Epithelial cell of proximal tubule (primary cell): ENCODE results near the gene CSNK1G2. TPM values are rescaled to one million over a fixed set of nuclear protein-coding genes. Genes with fewer than 3 reads are reported as not detected.
"Not testable (repeated sequence)": the region's sequence is repeated elsewhere in the genome, so short reads cannot be mapped to it uniquely, and the experiment has no call there.

ENCODE experiments used
- DNase-seq: peaks from one replicate; pipeline ENCODE4 v3.0.0-alpha.2; 2011; ENCODE audit warnings: low read depth
- H3K4me3 ChIP-seq: 2 replicates; pipeline ENCODE4 v1.5.1; 2011; ENCODE audit warnings: low read depth, mild to moderate bottlenecking, low read length
- total RNA-seq: library from RNA; depleted of rRNA; stranded (reverse); fragments of >200 nt; gene quantifications from 2 replicates; pipeline ENCODE4 v1.2.3, GENCODE V29; 2015
- TF ChIP-seq, protein P1 (sequence below): conservative IDR thresholded peaks from 2 replicates; pipeline ENCODE4 v1.5.1; 2012; ENCODE audit warnings: low read depth, mild to moderate bottlenecking, low read length

CSNK1G2 gene
- total RNA-seq, 1 donor from 2014 or later, result 82.9 TPM

DNA sequence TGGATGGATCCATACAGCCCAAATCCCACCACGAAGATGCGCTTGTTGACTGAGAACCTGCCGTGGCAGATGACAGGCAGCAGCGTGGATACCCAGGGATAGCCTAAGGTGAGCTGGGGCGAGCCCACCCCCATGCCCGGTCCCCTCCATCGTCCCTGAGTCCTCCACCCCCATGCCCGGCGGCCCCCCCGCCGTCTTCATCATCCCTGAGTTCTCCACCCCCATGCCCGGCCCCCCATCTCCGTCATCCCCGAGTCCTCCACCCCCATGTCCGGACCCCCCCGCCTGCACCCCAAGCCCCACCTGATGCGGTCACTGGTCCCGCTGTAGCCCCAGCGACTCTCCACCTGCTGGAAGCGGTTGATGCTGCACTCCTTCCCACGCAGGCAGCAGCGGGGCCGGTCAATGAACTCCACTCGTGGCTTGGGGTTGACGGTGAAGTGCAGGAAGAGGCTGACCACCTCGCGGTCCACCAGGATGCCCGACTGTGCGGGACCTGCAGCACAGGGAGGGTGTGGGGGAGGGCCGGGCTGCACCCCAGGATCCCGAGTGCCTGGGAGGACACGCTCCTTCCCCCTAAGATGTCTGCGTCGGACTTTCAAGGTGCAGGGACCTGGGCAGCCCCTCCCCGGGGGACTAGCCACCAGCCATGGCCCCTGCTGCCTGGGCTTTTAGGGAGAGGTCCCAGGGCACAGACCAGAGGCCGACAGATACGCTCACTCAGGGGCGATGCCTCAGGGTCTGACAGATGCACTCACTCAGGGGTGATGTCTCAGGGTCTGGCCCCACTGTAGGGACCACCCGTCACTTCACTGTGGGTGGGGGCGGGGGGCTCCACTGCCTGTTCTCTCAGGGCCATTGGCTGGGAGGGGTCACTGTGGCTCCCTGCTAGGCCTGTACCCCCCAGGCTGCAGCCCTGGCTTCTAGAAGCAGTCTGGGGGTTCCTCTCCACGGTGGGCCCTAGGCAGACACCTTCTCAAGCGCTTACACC is 46.5 kb downstream of the CSNK1G2 start:
- no peak for DNase-seq
- no peak overlapping the region for H3K4me3 ChIP-seq
- TF ChIP-seq, protein P1, sequence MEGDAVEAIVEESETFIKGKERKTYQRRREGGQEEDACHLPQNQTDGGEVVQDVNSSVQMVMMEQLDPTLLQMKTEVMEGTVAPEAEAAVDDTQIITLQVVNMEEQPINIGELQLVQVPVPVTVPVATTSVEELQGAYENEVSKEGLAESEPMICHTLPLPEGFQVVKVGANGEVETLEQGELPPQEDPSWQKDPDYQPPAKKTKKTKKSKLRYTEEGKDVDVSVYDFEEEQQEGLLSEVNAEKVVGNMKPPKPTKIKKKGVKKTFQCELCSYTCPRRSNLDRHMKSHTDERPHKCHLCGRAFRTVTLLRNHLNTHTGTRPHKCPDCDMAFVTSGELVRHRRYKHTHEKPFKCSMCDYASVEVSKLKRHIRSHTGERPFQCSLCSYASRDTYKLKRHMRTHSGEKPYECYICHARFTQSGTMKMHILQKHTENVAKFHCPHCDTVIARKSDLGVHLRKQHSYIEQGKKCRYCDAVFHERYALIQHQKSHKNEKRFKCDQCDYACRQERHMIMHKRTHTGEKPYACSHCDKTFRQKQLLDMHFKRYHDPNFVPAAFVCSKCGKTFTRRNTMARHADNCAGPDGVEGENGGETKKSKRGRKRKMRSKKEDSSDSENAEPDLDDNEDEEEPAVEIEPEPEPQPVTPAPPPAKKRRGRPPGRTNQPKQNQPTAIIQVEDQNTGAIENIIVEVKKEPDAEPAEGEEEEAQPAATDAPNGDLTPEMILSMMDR, result no peak

DNA sequence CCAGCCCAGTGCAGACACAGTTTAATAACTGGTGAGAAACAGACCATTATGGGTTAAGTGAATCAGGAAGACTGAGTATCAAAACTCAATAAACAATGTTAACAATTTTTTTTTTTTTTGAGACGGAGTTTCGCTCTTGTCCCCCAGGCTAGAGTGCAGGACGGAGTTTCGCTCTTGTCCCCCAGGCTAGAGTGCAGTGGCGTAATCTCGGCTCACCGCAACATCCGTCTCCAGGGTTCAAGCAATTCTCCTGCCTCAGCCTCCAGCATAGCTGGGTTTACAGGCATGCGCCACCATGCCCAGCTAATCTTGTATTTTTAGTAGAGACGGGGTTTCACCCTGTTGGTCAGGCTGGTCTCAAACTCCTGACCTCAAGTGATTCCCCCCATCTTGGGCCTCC is 47.5 kb downstream of the CSNK1G2 start:
- H3K4me3 ChIP-seq, DNase-seq: not testable (repeated sequence)

DNA sequence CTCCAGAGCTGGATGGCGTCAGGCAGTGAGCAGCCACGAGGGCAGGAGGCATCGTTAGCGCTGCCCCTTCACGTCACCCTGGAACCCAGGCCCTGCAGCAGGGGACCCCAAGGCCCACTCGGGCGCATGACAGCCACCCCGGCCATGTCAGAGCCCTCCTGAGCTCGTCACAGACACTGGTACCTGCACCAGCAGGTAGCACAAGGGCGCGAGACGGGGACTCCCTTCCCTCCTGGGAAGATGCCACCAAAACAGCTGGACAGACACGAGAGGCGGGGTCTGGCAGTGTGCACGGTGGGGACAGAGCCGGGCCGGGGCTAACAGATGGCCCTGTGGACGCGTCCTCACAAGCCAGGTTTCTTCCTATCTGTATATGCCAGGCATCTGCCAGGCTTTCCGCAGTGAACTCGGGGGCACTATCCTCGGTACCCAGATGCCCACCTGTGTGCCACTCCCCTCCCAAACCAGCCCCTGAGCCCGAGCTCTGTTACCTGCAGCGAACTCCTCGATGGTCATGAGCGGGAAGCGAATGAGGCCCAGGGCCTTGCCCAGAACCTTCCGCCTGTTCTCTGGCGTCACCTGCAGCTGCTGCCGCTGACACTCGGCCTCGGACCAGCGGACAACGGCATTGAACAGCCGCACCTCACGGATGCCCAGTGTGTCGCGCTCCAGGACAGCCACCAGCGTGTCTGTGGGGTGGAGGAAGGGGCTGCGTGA is 48.7 kb downstream of the CSNK1G2 start:
- TF ChIP-seq, protein P1, result no peak
- DNase-seq, result no peak
- no peak overlapping the region for H3K4me3 ChIP-seq

DNA sequence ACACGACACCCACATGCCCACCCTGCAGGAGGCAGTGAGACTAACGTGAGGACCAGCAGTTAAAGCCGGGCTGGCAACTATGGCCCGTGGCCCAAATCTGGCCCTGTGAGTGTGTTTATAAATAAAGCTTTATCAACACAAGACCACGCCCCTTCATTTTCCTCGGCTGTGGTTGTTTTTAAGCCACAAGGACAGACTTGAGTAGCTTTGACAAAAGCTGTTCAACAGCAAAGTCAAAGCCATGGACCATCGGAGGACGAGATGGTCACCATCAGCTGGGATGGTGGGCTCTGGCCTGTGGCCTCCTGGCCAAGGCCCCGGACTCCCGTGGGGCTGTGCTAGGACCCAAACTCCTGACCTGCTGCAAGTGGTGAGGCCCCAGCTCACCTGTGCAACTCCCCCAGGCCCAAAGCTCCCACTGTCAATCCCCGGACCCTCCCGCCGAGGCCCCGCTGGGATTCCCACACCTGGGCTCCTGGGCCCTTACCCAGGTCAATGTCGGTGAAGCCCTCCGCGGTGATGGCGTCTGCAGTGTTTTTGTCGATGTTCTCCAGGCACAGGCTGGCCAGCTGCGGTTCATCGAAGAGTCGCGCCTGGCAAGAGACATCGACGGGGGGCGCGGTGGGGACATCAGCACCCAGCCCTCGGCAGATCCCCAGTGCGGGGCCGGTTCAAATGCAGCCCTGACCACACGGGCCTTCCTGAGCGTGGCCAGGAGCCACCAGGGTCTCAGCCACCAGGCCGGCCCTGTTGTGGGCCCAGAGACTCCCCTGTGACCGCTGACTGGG is 49.5 kb downstream of the CSNK1G2 start:
- no peak overlapping the region for H3K4me3 ChIP-seq
- TF ChIP-seq, protein P1, result no peak
- DNase-seq, result no peak

DNA sequence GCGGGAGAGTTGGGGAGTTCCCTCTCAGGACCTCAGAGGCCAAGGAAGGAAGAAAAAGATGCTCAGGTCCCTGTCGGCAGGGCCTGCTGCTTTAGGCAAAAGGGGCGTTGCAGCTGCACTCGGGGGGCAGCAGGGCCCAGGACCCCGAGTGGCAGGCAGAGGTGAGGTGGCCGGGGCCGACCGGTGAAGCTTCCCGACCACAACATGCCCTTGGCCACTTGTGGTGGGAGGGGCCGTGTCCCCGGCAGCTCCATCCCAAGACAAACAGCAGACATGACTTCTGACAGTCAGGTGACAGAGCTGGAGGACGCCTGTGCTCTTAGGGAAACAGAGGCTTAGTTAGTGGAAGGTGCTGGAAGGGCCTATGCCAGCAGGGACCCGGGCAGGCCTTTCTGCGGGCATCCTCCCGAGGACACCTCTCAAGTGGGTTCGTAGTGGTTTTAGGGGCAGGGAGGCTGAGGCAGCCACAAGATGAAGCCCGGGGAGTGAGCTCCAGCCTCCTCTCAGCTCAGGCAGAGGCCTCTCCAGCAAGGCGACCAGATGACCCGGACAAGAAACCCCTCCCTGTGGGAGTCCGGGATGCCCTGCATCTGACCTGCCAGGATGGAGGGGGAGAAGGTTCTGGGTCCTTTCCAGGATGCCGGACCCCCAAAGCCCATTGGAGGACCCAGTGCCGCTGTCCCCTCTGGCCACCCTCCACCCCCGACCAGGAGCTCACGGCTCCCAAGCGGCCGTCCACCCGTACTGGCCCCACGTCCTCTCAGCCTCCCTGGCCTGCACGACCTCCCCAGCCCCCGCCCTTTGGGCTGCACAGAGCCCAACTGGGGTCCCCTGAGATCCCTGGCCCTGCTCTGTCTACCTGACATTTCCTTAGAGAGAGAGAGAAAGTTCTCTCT is 50.3 kb downstream of the CSNK1G2 start:
- DNase-seq, result no peak
- TF ChIP-seq, protein P1, result no peak

DNA sequence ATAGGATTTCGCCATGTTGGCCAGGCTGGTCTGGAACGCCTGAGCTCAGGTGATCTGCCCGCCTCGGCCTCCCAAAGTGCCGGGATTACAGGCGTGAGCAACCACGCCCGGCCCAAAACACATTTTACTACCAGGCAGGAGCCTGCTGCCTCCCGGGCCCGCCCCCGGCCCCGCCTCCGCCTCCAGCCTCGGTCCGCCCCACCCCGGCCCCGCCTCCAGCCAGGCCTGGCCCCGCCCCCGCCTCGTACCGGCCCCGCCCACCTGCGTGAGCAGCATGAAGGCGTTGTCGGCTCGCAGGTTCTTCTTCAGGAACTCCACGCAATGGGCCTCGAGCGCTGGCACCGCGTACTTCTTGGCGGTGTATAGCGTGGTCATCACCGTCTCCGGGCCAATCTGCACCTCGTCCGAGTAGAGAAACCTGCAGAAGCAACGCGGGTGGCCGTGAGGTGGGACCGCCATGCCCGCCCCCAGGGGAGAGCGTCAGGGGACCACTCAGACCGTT is 51.8 kb downstream of the CSNK1G2 start:
- H3K4me3 ChIP-seq, result no peak overlapping the region
- TF ChIP-seq, protein P1, result no peak
- no peak for DNase-seq

More for the DNA sequence above, 50.3 kb downstream of the CSNK1G2 start:
- no peak overlapping the region for H3K4me3 ChIP-seq
